Ovary (tissue), 9 donors: Measurements from ENCODE around the gene WDR82. TPM values are rescaled to one million over a fixed set of nuclear protein-coding genes. Genes with fewer than 3 reads are reported as not detected.

Experiments
- DNase-seq, 5 donors: peaks; one replicate each; pipeline ENCODE4 v3.0.0-alpha.2; 2019 to 2020
- H3K27ac ChIP-seq, 2 donors: fragments of 200-600 bp; one replicate each; pipeline versions ENCODE4 v1.5.1 to v1.8.0; 2019 to 2022
- H3K27me3 ChIP-seq: fragments of 200-600 bp; one replicate; pipeline ENCODE4 v1.8.0; 2022
- H3K36me3 ChIP-seq: fragments of 200-600 bp; sonication (generic); one replicate; pipeline ENCODE4 v1.5.1; 2019
- H3K4me1 ChIP-seq: one replicate; pipeline ENCODE4 v1.8.1; 2013; ENCODE audit warnings: mild to moderate bottlenecking, moderate library complexity; ENCODE audit not compliant: insufficient read depth
- H3K4me3 ChIP-seq: fragments of 200-600 bp; sonication (generic); one replicate; pipeline ENCODE4 v1.5.1; 2017
- H3K9me3 ChIP-seq, 2 donors: fragments of 200-600 bp in 1 of 2; sonication (generic) in 1 of 2; one replicate each; pipeline versions ENCODE4 v1.5.1 to v1.8.1; 2013 to 2019; ENCODE audit warnings: mild to moderate bottlenecking in 1 of 2, moderate library complexity in 1 of 2
- CTCF ChIP-seq, 3 donors: fragments of 450-650 bp in 2 of 3; fragments of 200-600 bp in 1 of 3; IDR thresholded peaks; one replicate each; pipeline versions ENCODE4 v1.5.1 to v1.8.0; 2016 to 2022; ENCODE audit warnings: antibody characterized with exemption in 3 of 3, mild to moderate bottlenecking in 1 of 3
- EP300 ChIP-seq: sonication (generic); formaldehyde crosslinking; IDR thresholded peaks from one replicate; pipeline ENCODE4 v1.6.1; 2017; ENCODE audit warnings: antibody characterized with exemption
- POLR2A ChIP-seq: fragments of 450-650 bp; IDR thresholded peaks from one replicate; pipeline ENCODE4 v1.6.1; 2017; ENCODE audit warnings: antibody characterized with exemption, mild to moderate bottlenecking, moderate library complexity
- WGBS, 3 donors: extraction: QIAGEN DNeasy Blood & Tissue Kit in 1 of 3; methylation state at CpG; one replicate each; pipeline versions ENCODE4 v1.1.5 to v1.1.7; 2013 to 2017; 5-methylcytosine and 5-hydroxymethylcytosine counted together
- intact Hi-C, 4 donors: fragments of 100-400 bp; cut with DNase I; formaldehyde crosslinking; loops; one replicate each; pipeline versions ENCODE4 v1.11.0 to v1.15.1; 2022 to 2023
- polyA plus RNA-seq, 2 donors: library from polyadenylated mRNA; stranded (reverse); fragments of 200-250 nt in 1 of 2; fragments of 350-450 nt in 1 of 2; fragmentation: Illumina TruSeq in 1 of 2; extraction: RNeasy Lipid Tissue Mini Kit (QIAGEN cat#74804) in 1 of 2; gene quantifications; one replicate each; pipeline ENCODE4 v1.2.3, GENCODE V29; 2013 to 2014
- total RNA-seq, 7 donors: library from RNA; depleted of rRNA in 2 of 7; stranded (reverse); fragments of >200 nt in 2 of 7; fragmentation: NEBNext Ultra II Directional in 3 of 7; extraction: Animal tissue kit (Norgen Biotek cat#: 25700) in 3 of 7; gene quantifications; one replicate each; pipeline versions ENCODE4 v1.1.0 to v1.2.4, GENCODE V29; 2016 to 2023
- donor health status: DM: no; HTN: no; CAD: no; lungs with moderate emphysema.
- donor health status: DM: no; HTN: no; CAD: no.
- donor health status: Bipolar disorder and iron deficiency.
- donor health status: DM: yes; HTN: yes; CAD: no.
- donor health status: DM: no; HTN: no; CAD: no.
- donor health status: DM: yes; HTN: yes; CAD: no.

Gene WDR82
- total and polyA plus RNA-seq, 9 donors, result 36.4 to 110 (median 95.2) TPM

GRCh38 chr3:52269776-52270175 is 8.7 kb downstream of the WDR82 start:
- H3K36me3 ChIP-seq, result no peaks in the 10 kb centered on the region
- no peak overlapping the region for H3K4me3 ChIP-seq
- H3K27me3 ChIP-seq, result no peaks in the 10 kb centered on the region
- H3K9me3 ChIP-seq, result no peaks in the 10 kb centered on the region
- TF ChIP-seq EP300, result no peak
- no peak for TF ChIP-seq CTCF (IDR thresholded peaks at IDR 0.05)
- TF ChIP-seq POLR2A, result no peak
- no peak for DNase-seq
- peaks cover 22% of the 10 kb centered on the region for H3K4me1 ChIP-seq
- WGBS, 3 donors, result 21 to 30% (median 28%) methylated on average over 3 of the region's 3 CpGs
- no peak overlapping the region for H3K27ac ChIP-seq
- intact Hi-C loops, result loop anchor here in 1 of 4 donors (10.0 kb wide), 1 partner anchor 45 kb away; the partner anchor contains the start of gene TLR9

- Histone ChIP-seq H3K27ac (no peak overlapping the region), H3K9me3 (no peaks in the 10 kb centered on the region), H3K4me3 (no peak overlapping the region), H3K27me3 (no peaks in the 10 kb centered on the region), H3K36me3 (no peaks in the 10 kb centered on the region), H3K4me1 (peaks cover 18% of the 10 kb centered on the region)
- WGBS, 3 donors, result 89% methylated on average over 7 of the region's 7 CpGs
- intact Hi-C loops, result no loop called here
- no peak for DNase-seq
- TF ChIP-seq CTCF (IDR thresholded peaks at IDR 0.05) (no peak), POLR2A (no peak), EP300 (no peak)
These were observed 10.4 kb downstream of the WDR82 start for GRCh38 chr3:52268036-52268435.

- H3K4me3 ChIP-seq, result no peak overlapping the region
- no peaks in the 10 kb centered on the region for H3K36me3 ChIP-seq
- TF ChIP-seq POLR2A (no peak), EP300 (no peak), CTCF (IDR thresholded peaks at IDR 0.05) (no peak)
- H3K27me3 ChIP-seq, result no peaks in the 10 kb centered on the region
- no peak overlapping the region for H3K27ac ChIP-seq
- no peak for DNase-seq
- 91 to 96% (median 92%) methylated on average over 6 of the region's 6 CpGs for WGBS, 3 donors
- intact Hi-C loops, result no loop called here
- H3K9me3 ChIP-seq, result no peaks in the 10 kb centered on the region
- peaks cover 4% of the 10 kb centered on the region for H3K4me1 ChIP-seq
These were observed 13.1 kb downstream of the WDR82 start for GRCh38 chr3:52265387-52265786.

GRCh38 chr3:52262447-52262846 is 16.0 kb downstream of the WDR82 start:
- intact Hi-C loops, result no loop called here
- no peak for DNase-seq
- Histone ChIP-seq H3K27me3 (no peaks in the 10 kb centered on the region), H3K36me3 (no peaks in the 10 kb centered on the region), H3K4me3 (no peak overlapping the region), H3K27ac (no peak overlapping the region), H3K9me3 (no peaks in the 10 kb centered on the region), H3K4me1 (no peaks in the 10 kb centered on the region)
- TF ChIP-seq CTCF (IDR thresholded peaks at IDR 0.05), result no peak
- no peak for TF ChIP-seq EP300
- TF ChIP-seq POLR2A, result no peak

- no peaks in the 10 kb centered on the region for H3K9me3 ChIP-seq
- no peaks in the 10 kb centered on the region for H3K27me3 ChIP-seq
- H3K27ac ChIP-seq, result no peak overlapping the region
- TF ChIP-seq POLR2A, result no peak
- no peak for TF ChIP-seq CTCF (IDR thresholded peaks at IDR 0.05)
- no peak for TF ChIP-seq EP300
- 85 to 87% (median 86%) methylated on average over 4 of the region's 4 CpGs for WGBS, 3 donors
- intact Hi-C loops, result no loop called here
- H3K4me1 ChIP-seq, result no peaks in the 10 kb centered on the region
- DNase-seq, result no peak
- H3K36me3 ChIP-seq, result no peaks in the 10 kb centered on the region
- no peak overlapping the region for H3K4me3 ChIP-seq
These were observed 19.0 kb downstream of the WDR82 start for GRCh38 chr3:52259448-52259847.
